A673 (cell line): ENCODE data around the gene NFRKB. TPM values are rescaled to one million over a fixed set of nuclear protein-coding genes. Genes with fewer than 3 reads are reported as not detected.

Experiments used
- BruUV-seq: library from RNA; stranded (reverse); fragments of 400-500 nt; replicated peaks from 2 replicates; lab custom pipeline; 2021; lab: Mats Ljungman, UMichigan
- CTCF ChIA-PET: fragments of 300-600 bp; sonication (Branson Sonifier 250); formaldehyde crosslinking; loops from one replicate; lab custom pipeline; 2022; ENCODE audit warnings: antibody characterized with exemption; lab: Charles Lee
- POLR2A ChIA-PET: fragments of 300-600 bp; sonication (Branson Sonifier 250); formaldehyde crosslinking; loops from one replicate; lab custom pipeline; 2022; ENCODE audit warnings: antibody characterized with exemption; ENCODE audit not compliant: low non-redundant PET; lab: Charles Lee
- DNase-seq: peaks from one replicate; pipeline ENCODE4 v3.0.0-alpha.2; 2015; ENCODE audit warnings: low spot score
- H3K27ac ChIP-seq: fragments of 200-600 bp; sonication (generic); 2 replicates; pipeline ENCODE4 v1.5.1; 2016; ENCODE audit warnings: mixed run types, low read depth, mild to moderate bottlenecking, mixed read lengths, antibody characterized with exemption, low read length; ENCODE audit not compliant: poor library complexity, severe bottlenecking
- H3K27me3 ChIP-seq: fragments of 200-600 bp; sonication (generic); replicated peaks from 2 replicates; pipeline ENCODE4 v1.6.1; 2017; ENCODE audit warnings: mixed run types, low read depth, mild to moderate bottlenecking, mixed read lengths, antibody characterized with exemption, low read length; ENCODE audit not compliant: insufficient read depth, poor library complexity
- H3K36me3 ChIP-seq: fragments of 200-600 bp; sonication (generic); 2 replicates; pipeline ENCODE4 v1.6.1; 2016; ENCODE audit warnings: mixed run types, mild to moderate bottlenecking, mixed read lengths, antibody characterized with exemption, low read length; ENCODE audit not compliant: insufficient read depth, poor library complexity, severe bottlenecking
- H3K4me1 ChIP-seq: fragments of 200-600 bp; sonication (generic); 2 replicates; pipeline ENCODE4 v1.6.1; 2017; ENCODE audit warnings: mixed run types, mild to moderate bottlenecking, mixed read lengths, antibody characterized with exemption, low read length; ENCODE audit not compliant: insufficient read depth, poor library complexity, severe bottlenecking
- H3K4me3 ChIP-seq: fragments of 200-600 bp; sonication (generic); 2 replicates; pipeline ENCODE4 v1.5.1; 2016; ENCODE audit warnings: low read depth, mixed run types, mild to moderate bottlenecking, mixed read lengths, low read length; ENCODE audit not compliant: poor library complexity, severe bottlenecking
- H3K9me3 ChIP-seq: fragments of 200-600 bp; sonication (generic); 2 replicates; pipeline ENCODE4 v1.6.1; 2016; ENCODE audit warnings: mixed run types, low read depth, mild to moderate bottlenecking, mixed read lengths, antibody characterized with exemption, low read length; ENCODE audit not compliant: poor library complexity, severe bottlenecking
- EZH2 ChIP-seq: fragments of 200-600 bp; sonication (generic); IDR thresholded peaks from 2 replicates; pipeline ENCODE4 v1.6.1; 2017; ENCODE audit warnings: borderline replicate concordance, low read depth, mild to moderate bottlenecking, mixed read lengths, antibody characterized with exemption, low read length; ENCODE audit not compliant: poor library complexity, severe bottlenecking
- intact Hi-C: fragments of 100-400 bp; cut with micrococcal nuclease; formaldehyde crosslinking; loops from one replicate; pipeline ENCODE4 v1.10.0; 2022; ENCODE audit not compliant: unreplicated experiment
- total RNA-seq: library from RNA; stranded (reverse); gene quantifications from 2 replicates; pipeline ENCODE4 v1.2.3, GENCODE V29; 2021
- TF ChIP-seq, protein P1 (sequence below): fragments of 300-800, 200-600 bp; sonication (generic); conservative IDR thresholded peaks from 2 replicates; pipeline ENCODE4 v1.5.1; 2017; ENCODE audit warnings: low read depth, mild to moderate bottlenecking, antibody characterized with exemption, low read length, moderate library complexity, mixed read lengths

NFRKB gene
- total RNA-seq, 1 experiment from 2014 or later = 54.5 TPM

DNA sequence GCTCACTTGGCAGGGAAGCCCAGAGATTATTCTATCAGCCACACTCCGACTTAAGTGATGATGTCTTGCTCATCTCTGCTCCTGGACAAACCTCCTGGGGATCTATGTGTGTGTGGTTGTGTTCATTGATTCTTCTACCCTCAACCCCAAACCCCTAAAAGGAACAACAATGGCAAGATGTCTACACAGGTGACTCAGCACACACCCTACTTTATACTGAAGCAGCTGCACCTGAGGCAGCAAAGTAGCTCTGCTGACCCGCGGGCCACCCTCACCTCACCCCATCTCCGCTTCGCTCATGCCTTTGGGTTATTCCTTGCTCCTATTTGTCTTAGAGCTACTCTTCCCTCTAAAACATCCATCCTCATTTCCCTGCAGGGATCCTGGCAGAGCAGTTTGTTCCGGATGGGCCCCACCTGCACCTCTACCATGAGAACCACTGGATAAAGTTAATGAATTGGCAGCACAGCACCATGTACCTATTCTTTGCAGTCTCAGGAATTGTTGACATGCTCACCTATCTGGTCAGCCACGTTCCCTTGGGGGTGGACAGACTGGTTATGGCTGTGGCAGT is 41.1 kb downstream of the NFRKB start:
- POLR2A ChIA-PET = no interaction called here
- no TSS peak for BruUV-seq
- CTCF ChIA-PET = no interaction called here

DNA sequence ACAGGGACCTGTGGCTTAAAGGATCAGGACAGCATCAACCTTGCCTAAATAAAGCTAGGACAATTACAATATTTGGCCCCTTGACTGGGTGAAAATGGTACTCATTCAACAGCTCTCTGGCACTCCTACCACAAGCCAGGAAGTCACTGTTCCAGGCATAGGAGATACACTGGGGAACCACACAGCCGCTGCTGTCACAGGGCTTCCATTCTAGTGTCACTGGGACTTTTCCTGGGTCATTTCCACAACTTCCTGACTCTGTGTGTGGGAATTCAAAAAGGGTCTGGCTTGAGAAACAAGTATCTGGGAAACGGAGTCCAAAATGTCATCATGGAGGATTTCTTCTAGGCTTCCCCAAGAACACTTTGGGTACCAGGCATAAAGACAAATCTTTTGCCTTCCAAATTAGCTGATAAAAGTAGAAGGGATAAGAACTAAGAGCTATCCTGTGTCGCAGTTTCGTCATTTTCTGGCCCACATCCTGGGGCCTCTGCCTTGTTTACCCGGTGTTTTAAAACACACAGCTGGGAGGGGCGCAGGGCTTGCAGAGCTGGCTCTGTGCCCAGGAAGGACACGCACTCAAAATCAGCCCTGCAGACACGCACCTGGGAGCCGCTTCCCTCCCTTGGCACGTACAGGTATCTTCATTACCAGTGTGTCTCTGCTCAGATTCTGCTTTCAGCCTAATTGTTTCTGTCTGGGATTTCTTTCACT is 41.7 kb downstream of the NFRKB start:
- ChIA-PET CTCF (no interaction called here), POLR2A (no interaction called here)
- H3K27ac ChIP-seq = no peak overlapping the region

More for the DNA sequence above, 41.1 kb downstream of the NFRKB start:
- Histone ChIP-seq H3K36me3 (no peaks in the 10 kb centered on the region), H3K27me3 (no peaks in the 10 kb centered on the region), H3K4me3 (no peak overlapping the region), H3K9me3 (no peaks in the 10 kb centered on the region), H3K27ac (no peak overlapping the region), H3K4me1 (no peaks in the 10 kb centered on the region)
- TF ChIP-seq, protein P1, sequence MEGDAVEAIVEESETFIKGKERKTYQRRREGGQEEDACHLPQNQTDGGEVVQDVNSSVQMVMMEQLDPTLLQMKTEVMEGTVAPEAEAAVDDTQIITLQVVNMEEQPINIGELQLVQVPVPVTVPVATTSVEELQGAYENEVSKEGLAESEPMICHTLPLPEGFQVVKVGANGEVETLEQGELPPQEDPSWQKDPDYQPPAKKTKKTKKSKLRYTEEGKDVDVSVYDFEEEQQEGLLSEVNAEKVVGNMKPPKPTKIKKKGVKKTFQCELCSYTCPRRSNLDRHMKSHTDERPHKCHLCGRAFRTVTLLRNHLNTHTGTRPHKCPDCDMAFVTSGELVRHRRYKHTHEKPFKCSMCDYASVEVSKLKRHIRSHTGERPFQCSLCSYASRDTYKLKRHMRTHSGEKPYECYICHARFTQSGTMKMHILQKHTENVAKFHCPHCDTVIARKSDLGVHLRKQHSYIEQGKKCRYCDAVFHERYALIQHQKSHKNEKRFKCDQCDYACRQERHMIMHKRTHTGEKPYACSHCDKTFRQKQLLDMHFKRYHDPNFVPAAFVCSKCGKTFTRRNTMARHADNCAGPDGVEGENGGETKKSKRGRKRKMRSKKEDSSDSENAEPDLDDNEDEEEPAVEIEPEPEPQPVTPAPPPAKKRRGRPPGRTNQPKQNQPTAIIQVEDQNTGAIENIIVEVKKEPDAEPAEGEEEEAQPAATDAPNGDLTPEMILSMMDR = no peak
- no peak for TF ChIP-seq EZH2
- intact Hi-C loops = no loop called here
- no peak for DNase-seq

DNA sequence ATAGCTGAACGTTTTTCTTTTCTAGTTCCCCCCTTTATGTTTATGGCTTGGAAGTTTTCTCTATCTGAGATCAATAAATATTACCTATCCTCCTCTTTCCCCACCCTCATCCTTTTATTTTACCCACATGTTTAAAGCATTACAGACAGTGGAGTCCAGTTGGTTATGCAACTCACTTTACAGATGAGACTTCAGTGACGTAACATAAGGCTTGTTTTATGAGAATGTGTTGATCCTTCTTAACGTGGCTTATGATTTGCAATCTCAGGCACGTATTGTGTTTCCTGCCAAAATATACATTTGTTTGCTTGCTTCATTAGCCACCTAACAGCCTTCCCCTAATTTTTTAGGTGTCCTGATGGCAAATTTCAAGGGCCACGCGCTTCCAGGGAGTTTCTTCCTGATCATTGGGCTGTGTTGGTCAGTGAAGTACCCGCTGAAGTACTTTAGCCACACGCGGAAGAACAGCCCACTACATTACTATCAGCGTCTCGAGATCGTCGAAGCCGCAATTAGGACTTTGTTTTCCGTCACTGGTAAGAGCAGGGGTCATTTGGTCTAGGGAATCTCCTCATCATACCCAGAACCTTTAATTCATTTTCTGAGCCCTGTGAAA is 43.1 kb downstream of the NFRKB start:
- no peak for DNase-seq
- Histone ChIP-seq H3K27ac (no peak overlapping the region), H3K27me3 (no peaks in the 10 kb centered on the region), H3K9me3 (no peaks in the 10 kb centered on the region), H3K4me3 (no peak overlapping the region), H3K36me3 (no peaks in the 10 kb centered on the region), H3K4me1 (no peaks in the 10 kb centered on the region)
- CTCF ChIA-PET = no interaction called here
- BruUV-seq = no TSS peak
- POLR2A ChIA-PET = interaction anchor here (0.7 kb wide), 1 partner anchor 374 kb away, joined by 8 read pairs; no protein-coding TSS in a partner anchor
- TF ChIP-seq, protein P1 = no peak
- TF ChIP-seq EZH2 = no peak
- intact Hi-C loops = no loop called here

More for the DNA sequence above, 41.7 kb downstream of the NFRKB start:
- no peaks in the 10 kb centered on the region for H3K36me3 ChIP-seq
- H3K4me3 ChIP-seq = no peak overlapping the region
- TF ChIP-seq EZH2 = no peak
- TF ChIP-seq, protein P1 = no peak
- intact Hi-C loops = no loop called here
- peak; percentile 26 for DNase-seq
- H3K27me3 ChIP-seq = no peaks in the 10 kb centered on the region
- no peaks in the 10 kb centered on the region for H3K9me3 ChIP-seq
- H3K4me1 ChIP-seq = no peaks in the 10 kb centered on the region
- no TSS peak for BruUV-seq
